Astrocyte (in vitro differentiated cells and primary cell): ENCODE results near the gene FKRP. TPM values are rescaled to one million over a fixed set of nuclear protein-coding genes. Genes with fewer than 3 reads are reported as not detected.
A peak's percentile ranks its signal among the peaks of the same experiment; 100 is the strongest.

ENCODE experiments used
- DNase-seq: peaks from one replicate; pipeline ENCODE4 v3.0.0-alpha.2; 2010; ENCODE audit warnings: low read depth
- FAIRE-seq: peaks from 2 replicates; lab custom pipeline; 2011; peaks lifted over from hg19 to GRCh38; lab: Jason Lieb, UNC
- H2AFZ ChIP-seq: 2 replicates; pipeline ENCODE4 v1.6.0; 2012; ENCODE audit warnings: low read depth, low read length, inconsistent platforms
- H3K27ac ChIP-seq: 2 replicates; pipeline ENCODE4 v1.5.1; 2011; ENCODE audit warnings: low read depth, low read length, inconsistent platforms
- H3K27me3 ChIP-seq: 2 replicates; pipeline ENCODE4 v1.6.0; 2011; ENCODE audit warnings: low read length, inconsistent platforms; ENCODE audit not compliant: insufficient read depth
- H3K36me3 ChIP-seq: 2 replicates; pipeline ENCODE4 v1.5.1; 2011; ENCODE audit warnings: low read length, inconsistent platforms; ENCODE audit not compliant: insufficient read depth
- H3K4me1 ChIP-seq: 2 replicates; pipeline ENCODE4 v1.5.1; 2011; ENCODE audit warnings: low read length, inconsistent platforms; ENCODE audit not compliant: insufficient read depth
- H3K4me2 ChIP-seq: 2 replicates; pipeline ENCODE4 v1.6.0; 2012; ENCODE audit warnings: low read length, inconsistent platforms
- H3K4me3 ChIP-seq: 2 replicates; pipeline ENCODE4 v1.5.1; 2011; ENCODE audit warnings: low read depth, mild to moderate bottlenecking, low read length, inconsistent platforms; ENCODE audit not compliant: insufficient read depth
- H3K79me2 ChIP-seq: 2 replicates; pipeline ENCODE4 v1.6.0; 2012; ENCODE audit warnings: mild to moderate bottlenecking, low read length, inconsistent platforms; ENCODE audit not compliant: insufficient read depth
- H3K9ac ChIP-seq: 2 replicates; pipeline ENCODE4 v1.6.0; 2012; ENCODE audit warnings: mild to moderate bottlenecking, low read length, inconsistent platforms
- H3K9me3 ChIP-seq: 2 replicates; pipeline ENCODE4 v1.5.1; 2012; ENCODE audit warnings: low read depth, mild to moderate bottlenecking, low read length, inconsistent platforms; ENCODE audit not compliant: insufficient read depth
- H4K20me1 ChIP-seq: 2 replicates; pipeline ENCODE4 v1.6.0; 2012; ENCODE audit warnings: low read length, inconsistent platforms; ENCODE audit not compliant: insufficient read depth
- H3K27ac Mint-ChIP-seq: one replicate; pipeline ENCODE4 v1.8.0; 2021; ENCODE audit warnings: mild to moderate bottlenecking, mixed read lengths; ENCODE audit not compliant: unreplicated experiment
- H3K27me3 Mint-ChIP-seq: one replicate; pipeline ENCODE4 v1.8.0; 2021; ENCODE audit warnings: low read depth, mixed read lengths; ENCODE audit not compliant: unreplicated experiment
- H3K36me3 Mint-ChIP-seq: one replicate; pipeline ENCODE4 v1.8.0; 2021; ENCODE audit warnings: low read depth, mixed read lengths; ENCODE audit not compliant: unreplicated experiment
- H3K4me1 Mint-ChIP-seq: one replicate; pipeline ENCODE4 v1.8.0; 2021; ENCODE audit warnings: low read depth, mixed read lengths; ENCODE audit not compliant: unreplicated experiment
- H3K4me3 Mint-ChIP-seq: one replicate; pipeline ENCODE4 v1.8.0; 2021; ENCODE audit warnings: mild to moderate bottlenecking, moderate library complexity, mixed read lengths; ENCODE audit not compliant: unreplicated experiment
- H3K9me3 Mint-ChIP-seq: one replicate; pipeline ENCODE4 v1.8.0; 2021; ENCODE audit warnings: mild to moderate bottlenecking, mixed read lengths; ENCODE audit not compliant: unreplicated experiment
- EZH2 ChIP-seq: IDR thresholded peaks from 2 replicates; pipeline ENCODE4 v1.6.1; 2012; ENCODE audit warnings: mild to moderate bottlenecking, low read length, inconsistent platforms; ENCODE audit not compliant: insufficient read depth
- total RNA-seq: library from RNA; stranded (reverse); gene quantifications from 2 replicates; pipeline ENCODE4 v1.2.1, GENCODE V29; 2021
- TF ChIP-seq, protein P1 (sequence below): IDR thresholded peaks from 2 replicates; pipeline ENCODE4 v1.5.1; 2011; ENCODE audit warnings: low read depth, mild to moderate bottlenecking, inconsistent platforms, low read length, moderate library complexity; ENCODE audit not compliant: insufficient read depth

FKRP gene
- total RNA-seq, 1 donor from 2014 or later, result 25.1 TPM

DNA sequence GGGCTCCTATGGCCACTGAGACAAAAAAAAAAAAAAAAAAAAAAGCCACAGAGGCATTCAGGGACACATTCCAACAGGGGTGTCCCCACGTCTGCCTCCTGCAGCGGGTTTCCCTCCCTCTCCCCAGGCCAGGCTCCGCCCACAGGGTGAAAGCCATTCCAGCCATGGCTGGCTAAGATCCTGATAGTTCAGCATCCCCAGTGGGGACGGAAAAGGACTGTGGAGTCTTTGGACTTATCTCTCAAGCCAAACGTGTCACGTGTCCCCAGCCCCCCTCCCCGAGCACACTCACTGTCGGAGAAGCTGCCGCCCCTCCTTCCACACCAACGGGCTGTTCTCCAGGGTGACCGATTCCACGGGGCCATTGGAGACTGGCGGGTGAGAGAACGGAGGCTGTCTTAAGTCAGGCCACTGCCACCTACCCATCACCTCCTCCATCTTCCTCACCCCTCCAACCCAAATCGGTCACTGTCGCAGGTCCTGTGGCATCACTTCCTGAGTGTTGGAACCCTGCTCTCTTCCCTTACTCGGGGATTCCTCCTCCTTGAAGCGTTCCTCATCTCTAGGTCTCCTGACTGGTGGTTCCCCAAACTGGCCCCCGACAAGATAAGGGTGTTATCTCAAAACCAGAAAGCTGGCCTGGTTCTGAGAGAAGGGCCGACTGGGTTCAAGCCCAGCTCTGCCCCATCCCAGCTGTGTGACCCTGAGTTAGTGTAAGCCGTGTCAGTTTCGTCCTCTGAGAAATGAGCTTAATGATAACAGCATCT is 9.1 kb upstream of the FKRP start:
- H3K27ac ChIP-seq, result no peak overlapping the region
- no peak for FAIRE-seq
- H3K79me2 ChIP-seq, result peaks cover 91% of the 10 kb centered on the region

DNA sequence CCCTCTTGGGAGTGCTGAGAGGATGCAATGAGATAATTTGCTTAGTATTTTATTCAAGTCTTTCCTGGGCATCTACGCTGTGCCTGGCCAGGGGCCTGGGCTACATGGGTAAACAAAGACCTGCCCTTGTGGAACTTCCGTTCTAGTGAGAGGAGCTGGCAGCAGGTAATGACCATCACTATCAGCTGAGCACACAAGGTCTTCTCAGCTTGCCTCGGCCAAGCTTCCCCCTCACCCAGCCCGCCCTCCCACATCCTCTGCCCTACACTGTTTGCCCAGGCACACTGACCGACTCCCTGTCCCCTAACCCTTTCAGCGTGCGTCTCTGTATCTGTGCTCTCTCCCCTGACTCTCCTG is 8.6 kb upstream of the FKRP start:
- H3K27me3 ChIP-seq, result no peaks in the 10 kb centered on the region
- TF ChIP-seq, protein P1, sequence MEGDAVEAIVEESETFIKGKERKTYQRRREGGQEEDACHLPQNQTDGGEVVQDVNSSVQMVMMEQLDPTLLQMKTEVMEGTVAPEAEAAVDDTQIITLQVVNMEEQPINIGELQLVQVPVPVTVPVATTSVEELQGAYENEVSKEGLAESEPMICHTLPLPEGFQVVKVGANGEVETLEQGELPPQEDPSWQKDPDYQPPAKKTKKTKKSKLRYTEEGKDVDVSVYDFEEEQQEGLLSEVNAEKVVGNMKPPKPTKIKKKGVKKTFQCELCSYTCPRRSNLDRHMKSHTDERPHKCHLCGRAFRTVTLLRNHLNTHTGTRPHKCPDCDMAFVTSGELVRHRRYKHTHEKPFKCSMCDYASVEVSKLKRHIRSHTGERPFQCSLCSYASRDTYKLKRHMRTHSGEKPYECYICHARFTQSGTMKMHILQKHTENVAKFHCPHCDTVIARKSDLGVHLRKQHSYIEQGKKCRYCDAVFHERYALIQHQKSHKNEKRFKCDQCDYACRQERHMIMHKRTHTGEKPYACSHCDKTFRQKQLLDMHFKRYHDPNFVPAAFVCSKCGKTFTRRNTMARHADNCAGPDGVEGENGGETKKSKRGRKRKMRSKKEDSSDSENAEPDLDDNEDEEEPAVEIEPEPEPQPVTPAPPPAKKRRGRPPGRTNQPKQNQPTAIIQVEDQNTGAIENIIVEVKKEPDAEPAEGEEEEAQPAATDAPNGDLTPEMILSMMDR, result no peak
- TF ChIP-seq EZH2, result no peak
- no peak overlapping the region for H3K4me3 ChIP-seq
- H3K4me3 Mint-ChIP-seq, result peak overlapping the region; percentile 69
- H2AFZ ChIP-seq, result no peak overlapping the region
- H4K20me1 ChIP-seq, result peaks cover 82% of the 10 kb centered on the region
- DNase-seq, result no peak
- no peak overlapping the region for H3K27ac Mint-ChIP-seq
- H3K36me3 ChIP-seq, result peaks cover 17% of the 10 kb centered on the region
- H3K4me1 Mint-ChIP-seq, result peaks cover 22% of the 10 kb centered on the region
- no peak overlapping the region for H3K4me2 ChIP-seq
- H3K4me1 ChIP-seq, result peaks cover 19% of the 10 kb centered on the region
- H3K9me3 Mint-ChIP-seq, result no peaks in the 10 kb centered on the region
- H3K27me3 Mint-ChIP-seq, result no peaks in the 10 kb centered on the region
- peaks cover 5% of the 10 kb centered on the region for H3K36me3 Mint-ChIP-seq
- no peak for FAIRE-seq
- no peaks in the 10 kb centered on the region for H3K9me3 ChIP-seq
- H3K9ac ChIP-seq, result no peak overlapping the region
- H3K79me2 ChIP-seq, result peaks cover 91% of the 10 kb centered on the region
- no peak overlapping the region for H3K27ac ChIP-seq

More for the DNA sequence above, 9.1 kb upstream of the FKRP start:
- H3K27ac Mint-ChIP-seq, result peak overlapping the region; percentile 34
- no peak overlapping the region for H3K4me2 ChIP-seq
- no peaks in the 10 kb centered on the region for H3K27me3 Mint-ChIP-seq
- H3K9me3 Mint-ChIP-seq, result no peaks in the 10 kb centered on the region
- H3K27me3 ChIP-seq, result no peaks in the 10 kb centered on the region
- H3K36me3 Mint-ChIP-seq, result peaks cover 10% of the 10 kb centered on the region
- peaks cover 82% of the 10 kb centered on the region for H4K20me1 ChIP-seq
- peaks cover 27% of the 10 kb centered on the region for H3K4me1 Mint-ChIP-seq
- peaks cover 17% of the 10 kb centered on the region for H3K36me3 ChIP-seq
- peaks cover 25% of the 10 kb centered on the region for H3K4me1 ChIP-seq
- no peak overlapping the region for H3K4me3 Mint-ChIP-seq
- DNase-seq, result no peak
- H3K9ac ChIP-seq, result no peak overlapping the region
- H2AFZ ChIP-seq, result no peak overlapping the region
- H3K4me3 ChIP-seq, result no peak overlapping the region
- TF ChIP-seq EZH2, result no peak
- TF ChIP-seq, protein P1, result no peak
- H3K9me3 ChIP-seq, result no peaks in the 10 kb centered on the region

DNA sequence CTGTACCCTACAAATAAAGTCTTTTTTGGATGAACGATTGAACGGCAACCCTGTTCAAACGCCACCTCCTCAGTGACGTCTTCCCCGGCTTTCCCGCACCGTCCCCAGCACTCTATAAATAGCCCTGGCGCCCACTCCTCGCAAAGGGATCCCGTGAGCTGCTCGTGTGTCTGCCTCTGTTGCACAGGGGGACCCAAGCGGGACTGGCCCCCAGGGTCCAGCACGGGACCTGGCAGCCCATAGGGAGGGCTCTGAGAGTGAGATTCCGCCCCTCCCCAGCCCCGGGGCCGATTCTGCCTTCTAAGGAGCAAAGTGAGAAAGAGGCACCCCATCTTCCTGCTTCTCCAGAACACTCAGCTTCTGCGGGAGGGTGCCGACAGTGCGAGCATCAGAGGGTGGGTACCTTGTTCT is 8.1 kb upstream of the FKRP start:
- peaks cover 82% of the 10 kb centered on the region for H4K20me1 ChIP-seq
- TF ChIP-seq, protein P1, result no peak
- no peak for TF ChIP-seq EZH2
- H3K4me1 ChIP-seq, result peaks cover 15% of the 10 kb centered on the region
- H3K27me3 ChIP-seq, result no peaks in the 10 kb centered on the region
- peak overlapping the region; percentile 69 for H3K4me3 Mint-ChIP-seq
- H3K9ac ChIP-seq, result no peak overlapping the region
- H3K9me3 Mint-ChIP-seq, result no peaks in the 10 kb centered on the region
- no peaks in the 10 kb centered on the region for H3K9me3 ChIP-seq
- peaks cover 5% of the 10 kb centered on the region for H3K36me3 Mint-ChIP-seq
- peaks cover 18% of the 10 kb centered on the region for H3K4me1 Mint-ChIP-seq
- DNase-seq, result no peak
- H3K36me3 ChIP-seq, result peaks cover 14% of the 10 kb centered on the region
- peaks cover 91% of the 10 kb centered on the region for H3K79me2 ChIP-seq
- no peak overlapping the region for H3K4me2 ChIP-seq
- H2AFZ ChIP-seq, result no peak overlapping the region
- H3K4me3 ChIP-seq, result no peak overlapping the region
- H3K27me3 Mint-ChIP-seq, result no peaks in the 10 kb centered on the region
- FAIRE-seq, result no peak
- no peak overlapping the region for H3K27ac ChIP-seq
- no peak overlapping the region for H3K27ac Mint-ChIP-seq
